ENCODE data around the gene MFSD6.
A peak's percentile ranks its signal among the peaks of the same experiment; 100 is the strongest.

MFSD6 gene

DNA sequence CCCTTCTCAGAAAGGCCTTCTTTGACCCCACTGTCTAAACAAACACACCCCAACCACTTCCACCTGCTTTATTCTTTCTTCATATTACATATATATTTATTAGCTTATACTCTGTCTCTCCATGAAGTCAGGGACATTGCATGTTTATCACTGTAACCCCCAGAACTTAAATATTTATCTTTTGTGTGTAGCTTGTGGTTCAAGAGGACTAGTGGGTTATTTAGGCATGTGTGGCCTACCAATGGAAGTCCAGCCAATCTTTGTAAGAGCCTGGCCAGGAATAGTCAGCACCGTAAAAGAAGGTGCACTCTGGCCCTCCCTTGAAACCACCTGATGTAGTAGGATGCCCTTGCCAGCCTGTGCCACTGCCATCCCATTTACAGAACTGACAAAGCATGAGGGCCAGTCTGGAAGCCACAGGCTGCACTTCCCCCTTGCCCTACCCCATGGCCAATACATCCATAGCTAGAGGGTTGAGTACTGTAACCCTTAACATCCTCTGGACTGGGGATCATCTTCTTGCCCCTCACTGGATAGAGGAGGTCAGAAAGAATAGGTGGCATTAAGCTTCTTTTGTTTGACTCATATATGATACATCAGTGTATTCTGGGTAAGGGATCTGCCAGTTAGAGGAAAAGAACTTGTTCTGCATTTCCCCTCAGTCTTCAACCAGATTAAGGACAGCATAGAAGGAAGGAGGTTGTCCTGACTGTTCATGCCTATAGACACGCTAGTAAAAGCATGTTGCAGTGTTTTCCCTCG lies 121.5 kb downstream of the MFSD6 start:
- H3K4me3 Mint-ChIP-seq, result no peak overlapping the region
- H3K27me3 Mint-ChIP-seq, result no peaks in the 10 kb centered on the region
- peaks cover 29 to 31% of the 10 kb centered on the region in 2 donors for H3K4me1 Mint-ChIP-seq (ENCODE audit: low read depth in 2 of 2)
- ATAC-seq (replicated peaks) (no peak), DNase-seq (no peak)
- peak overlapping the region in 1 of 2 donors; percentile 12 for H3K27ac Mint-ChIP-seq
- H3K36me3 Mint-ChIP-seq (ENCODE audit: insufficient read depth), result peaks cover 12% of the 10 kb centered on the region
- H3K9me3 Mint-ChIP-seq, result no peaks in the 10 kb centered on the region

DNA sequence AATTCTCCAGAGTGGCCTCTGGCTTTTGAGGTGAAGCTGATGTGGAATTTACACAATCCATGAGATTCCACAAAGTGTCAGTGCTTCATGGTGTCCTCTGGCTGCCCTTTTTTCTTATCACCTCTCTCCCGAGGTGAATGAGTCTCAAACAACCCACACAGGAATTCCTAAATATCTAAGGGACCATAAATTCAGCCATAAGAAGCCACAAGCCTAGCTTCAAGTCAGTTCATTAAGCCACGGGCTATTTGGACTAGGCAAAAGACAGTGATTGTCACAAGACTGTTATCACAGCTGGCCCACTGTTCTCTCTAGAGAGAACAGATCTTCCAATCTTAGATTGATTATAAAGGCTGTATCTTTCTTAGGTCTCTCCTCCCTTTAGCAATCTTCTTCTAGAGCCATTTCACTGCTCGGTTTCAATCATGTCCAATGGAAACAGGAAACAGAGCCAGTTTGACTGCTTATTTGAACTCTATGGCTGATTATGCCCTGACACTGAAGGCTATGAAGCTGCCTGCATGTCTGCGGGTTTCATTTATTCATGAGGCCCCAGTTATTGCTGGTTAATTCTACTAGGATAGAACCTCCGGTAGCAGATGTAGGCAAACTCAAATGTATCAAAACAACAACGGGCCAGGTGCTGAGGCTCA lies 122.2 kb downstream of the MFSD6 start:
- no peaks in the 10 kb centered on the region for H3K27me3 Mint-ChIP-seq
- H3K36me3 Mint-ChIP-seq (ENCODE audit: insufficient read depth), result peaks cover 12% of the 10 kb centered on the region
- H3K27ac Mint-ChIP-seq, result peak overlapping the region in 1 of 2 donors; percentile 12
- H3K4me3 Mint-ChIP-seq, result no peak overlapping the region
- H3K9me3 Mint-ChIP-seq, result no peaks in the 10 kb centered on the region
- ATAC-seq (replicated peaks) (no peak), DNase-seq (no peak)
- peaks cover 29 to 31% of the 10 kb centered on the region in 2 donors for H3K4me1 Mint-ChIP-seq (ENCODE audit: low read depth in 2 of 2)

DNA sequence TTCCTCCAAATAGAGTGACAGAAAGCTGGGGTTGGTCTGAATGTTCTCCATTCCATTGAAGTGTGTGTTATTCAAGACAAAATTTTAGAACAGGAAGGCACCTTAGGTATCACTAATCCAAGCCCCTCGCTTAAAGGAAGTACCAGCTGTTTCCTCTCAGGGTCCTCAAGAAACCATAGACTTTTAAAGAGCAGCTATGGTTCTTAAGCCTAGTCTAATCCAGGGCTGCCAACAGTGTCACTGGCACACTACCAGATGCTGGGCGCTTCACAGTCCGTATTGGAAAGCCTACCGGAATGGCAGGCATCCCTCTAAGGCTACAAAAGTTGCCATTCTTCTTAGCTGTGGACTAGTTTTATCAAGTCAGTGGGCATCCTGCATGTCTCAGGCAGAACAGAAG lies 124.4 kb downstream of the MFSD6 start:
- Mint-ChIP-seq H3K4me1 (ENCODE audit: low read depth in 2 of 2) (peaks cover 32 to 35% of the 10 kb centered on the region in 2 donors), H3K36me3 (ENCODE audit: insufficient read depth) (peaks cover 12% of the 10 kb centered on the region), H3K9me3 (no peaks in the 10 kb centered on the region), H3K27ac (peak overlapping the region; percentile 99), H3K4me3 (no peak overlapping the region), H3K27me3 (no peaks in the 10 kb centered on the region)
- ATAC-seq (replicated peaks) (no peak), DNase-seq (no peak)

DNA sequence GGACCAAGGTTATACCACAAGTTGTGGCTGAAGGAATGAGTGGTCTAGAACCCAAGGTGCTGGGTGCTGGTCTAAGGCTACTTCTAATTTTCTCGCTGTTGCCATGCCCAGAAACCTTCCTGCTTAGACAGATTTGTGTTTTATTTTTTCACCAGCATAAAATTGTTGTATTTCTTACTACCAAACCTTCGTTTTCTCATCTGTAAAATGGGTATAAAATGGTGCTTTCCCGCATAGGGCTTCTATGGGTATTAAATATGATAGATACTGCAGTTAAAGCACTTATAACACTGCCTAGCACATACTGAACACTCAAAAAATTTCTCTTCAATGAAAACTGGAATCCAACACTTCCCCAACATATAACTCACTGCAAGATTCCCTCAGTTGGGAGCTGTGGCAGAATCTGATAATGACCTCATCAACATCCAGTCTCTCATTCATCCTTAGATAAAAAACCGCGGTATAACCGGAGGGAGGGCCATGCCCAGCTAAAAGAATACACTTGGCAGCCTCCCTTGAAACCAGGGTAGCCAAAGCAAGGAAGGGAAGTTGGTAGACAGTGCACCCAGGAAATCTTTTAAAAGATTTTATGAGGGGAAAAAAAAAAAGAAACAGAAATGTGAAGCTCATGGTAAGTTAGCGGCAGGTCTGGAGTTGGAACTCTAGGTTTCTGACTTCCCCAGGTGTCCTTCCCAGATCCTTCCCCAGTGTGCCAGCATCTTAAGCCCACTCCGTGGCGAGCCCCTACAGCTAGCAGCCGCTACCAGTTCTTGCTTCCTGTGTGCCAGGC lies 125.2 kb downstream of the MFSD6 start:
- ATAC-seq (replicated peaks) (no peak), DNase-seq (no peak)
- H3K27ac Mint-ChIP-seq, result peak overlapping the region; percentile 99
- peaks cover 12% of the 10 kb centered on the region for H3K36me3 Mint-ChIP-seq (ENCODE audit: insufficient read depth)
- peak overlapping the region; percentile 89 to 95 for H3K4me3 Mint-ChIP-seq
- H3K9me3 Mint-ChIP-seq, result no peaks in the 10 kb centered on the region
- H3K27me3 Mint-ChIP-seq, result no peaks in the 10 kb centered on the region
- peaks cover 30 to 35% of the 10 kb centered on the region in 2 donors for H3K4me1 Mint-ChIP-seq (ENCODE audit: low read depth in 2 of 2)

DNA sequence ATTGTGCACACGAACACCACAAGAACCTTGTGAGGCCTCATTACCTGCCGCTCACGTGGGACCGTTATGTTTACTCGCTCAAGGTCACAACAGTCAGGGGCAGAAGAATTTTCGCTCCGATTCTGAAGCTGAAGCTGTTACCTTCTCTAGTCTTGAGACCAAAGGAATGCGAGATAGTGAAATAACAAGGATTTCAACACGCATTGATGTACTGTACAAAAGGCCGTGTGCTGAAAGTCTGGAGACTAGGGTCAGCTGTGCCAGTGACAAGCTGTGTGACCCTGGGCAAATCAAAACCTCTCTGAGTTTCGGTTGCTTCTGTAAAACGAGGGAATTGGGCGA lies 125.8 kb downstream of the MFSD6 start:
- peaks cover 0 to 4% of the 10 kb centered on the region in 2 donors for H3K9me3 Mint-ChIP-seq
- ATAC-seq (replicated peaks), result peak; percentile 65
- H3K27ac Mint-ChIP-seq, result peak overlapping the region; percentile 99
- no peaks in the 10 kb centered on the region for H3K27me3 Mint-ChIP-seq
- DNase-seq, result peak; percentile 41 to 48 (median 44)
- peaks cover 28 to 32% of the 10 kb centered on the region in 2 donors for H3K4me1 Mint-ChIP-seq (ENCODE audit: low read depth in 2 of 2)
- H3K36me3 Mint-ChIP-seq (ENCODE audit: insufficient read depth), result peaks cover 12% of the 10 kb centered on the region
- H3K4me3 Mint-ChIP-seq, result peak overlapping the region; percentile 89 to 95

DNA sequence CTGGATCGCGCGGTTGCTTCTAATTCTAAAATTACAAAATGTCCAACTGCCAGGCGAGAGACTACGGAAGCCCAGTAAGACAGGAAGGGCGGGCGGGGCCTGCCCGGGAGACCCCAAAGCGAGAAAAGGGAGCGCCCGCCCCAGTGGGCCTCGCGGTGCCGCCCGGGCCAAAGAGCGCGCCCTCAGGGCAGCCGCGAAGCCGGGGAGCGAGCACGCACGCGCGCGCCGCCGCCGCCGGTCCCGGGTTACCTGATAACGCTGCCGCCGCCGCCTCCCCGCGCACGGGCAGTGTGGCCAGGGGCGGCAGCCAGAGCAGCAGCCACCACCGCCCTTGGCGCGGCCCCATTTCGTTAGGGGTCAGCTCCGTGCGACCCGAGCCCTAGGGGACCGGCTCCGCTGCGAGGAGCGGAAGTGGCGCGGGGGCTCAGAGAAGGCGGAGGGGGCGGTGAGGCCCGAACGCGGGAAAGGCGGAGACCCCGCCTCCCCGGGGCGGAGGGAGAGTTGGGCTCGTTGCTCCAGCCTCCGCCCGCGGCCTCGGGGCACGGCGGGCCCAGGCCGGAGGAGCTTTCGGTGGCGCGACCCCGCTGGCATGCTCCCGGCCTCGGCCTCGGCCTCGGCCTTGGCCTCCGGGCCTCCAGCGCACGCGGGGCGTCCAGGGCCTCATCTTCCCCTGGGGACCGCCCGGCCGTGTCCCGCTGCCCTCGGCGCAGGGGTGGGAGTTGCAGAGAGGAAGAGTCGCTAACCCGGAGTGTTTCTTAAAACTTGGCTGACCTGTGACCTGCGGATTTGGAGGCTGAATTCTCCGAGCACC lies 126.4 kb downstream of the MFSD6 start, which contains the start of gene NEMP2:
TSS of gene NEMP2 (minus strand) at position 413 of the 811 bp plus-strand sequence. CDS start at position 346, 67 bp downstream.
- DNase-seq, result peak; percentile 72 to 83 (median 75)
- H3K36me3 Mint-ChIP-seq (ENCODE audit: insufficient read depth), result peaks cover 12% of the 10 kb centered on the region
- H3K9me3 Mint-ChIP-seq, result peaks cover under 1 to 6% of the 10 kb centered on the region in 2 donors
- peak; percentile 77 for ATAC-seq (replicated peaks)
- H3K4me3 Mint-ChIP-seq, result peak within 1 kb of the TSS; percentile 89 to 95
- H3K27ac Mint-ChIP-seq, result peak within 1 kb of the TSS; percentile 99
- H3K27me3 Mint-ChIP-seq, result no peaks in the 10 kb centered on the region
- H3K4me1 Mint-ChIP-seq (ENCODE audit: low read depth in 2 of 2), result peaks cover 25 to 27% of the 10 kb centered on the region in 2 donors

DNA sequence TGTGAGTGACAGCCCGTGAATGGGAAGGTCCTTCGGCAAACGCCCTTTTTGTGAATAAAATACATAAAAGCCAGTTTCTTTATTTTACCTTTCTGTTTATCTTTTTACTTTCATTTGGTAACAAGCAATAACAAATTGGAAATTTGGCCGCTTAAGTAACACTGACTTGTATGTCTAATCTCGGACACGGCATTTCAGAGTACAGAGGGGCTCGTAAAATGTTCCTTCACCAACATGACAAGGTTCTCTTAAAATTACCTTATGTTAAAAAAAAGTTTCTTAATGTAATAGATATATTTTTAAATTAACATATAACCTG lies 126.9 kb downstream of the MFSD6 start:
- H3K36me3 Mint-ChIP-seq (ENCODE audit: insufficient read depth), result peaks cover 13% of the 10 kb centered on the region
- no peaks in the 10 kb centered on the region for H3K27me3 Mint-ChIP-seq
- DNase-seq (no peak), ATAC-seq (replicated peaks) (no peak)
- peaks cover 6 to 8% of the 10 kb centered on the region in 2 donors for H3K9me3 Mint-ChIP-seq
- H3K4me1 Mint-ChIP-seq (ENCODE audit: low read depth in 2 of 2), result peaks cover 21 to 27% of the 10 kb centered on the region in 2 donors
- H3K27ac Mint-ChIP-seq, result peak overlapping the region; percentile 99
- peak overlapping the region; percentile 89 to 95 for H3K4me3 Mint-ChIP-seq

DNA sequence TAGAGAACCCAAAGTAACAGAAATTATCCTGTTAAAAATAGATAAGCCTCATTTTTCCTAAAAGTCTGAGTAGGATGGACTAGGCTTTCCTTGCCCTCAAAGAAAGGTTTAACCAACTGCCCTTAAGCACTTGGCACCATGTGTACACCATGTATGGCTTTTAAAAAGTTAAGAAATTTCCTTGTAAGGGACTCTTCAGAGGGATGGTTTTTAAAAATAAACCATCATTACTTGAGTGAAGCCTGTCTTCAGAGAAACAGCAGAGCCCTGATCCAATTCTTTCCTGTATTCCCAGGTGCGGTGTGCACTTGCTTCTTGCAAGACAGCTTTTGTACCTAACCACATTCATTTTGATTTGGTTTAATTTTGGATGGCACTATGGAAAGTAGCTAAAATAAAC lies 127.4 kb downstream of the MFSD6 start:
- Mint-ChIP-seq H3K27me3 (no peaks in the 10 kb centered on the region), H3K4me3 (peak overlapping the region; percentile 89 to 95), H3K9me3 (peaks cover 9 to 11% of the 10 kb centered on the region in 2 donors), H3K4me1 (ENCODE audit: low read depth in 2 of 2) (peaks cover 21 to 25% of the 10 kb centered on the region in 2 donors), H3K36me3 (ENCODE audit: insufficient read depth) (peaks cover 17% of the 10 kb centered on the region), H3K27ac (peak overlapping the region; percentile 99)
- DNase-seq, result no peak
- no peak for ATAC-seq (replicated peaks)

DNA sequence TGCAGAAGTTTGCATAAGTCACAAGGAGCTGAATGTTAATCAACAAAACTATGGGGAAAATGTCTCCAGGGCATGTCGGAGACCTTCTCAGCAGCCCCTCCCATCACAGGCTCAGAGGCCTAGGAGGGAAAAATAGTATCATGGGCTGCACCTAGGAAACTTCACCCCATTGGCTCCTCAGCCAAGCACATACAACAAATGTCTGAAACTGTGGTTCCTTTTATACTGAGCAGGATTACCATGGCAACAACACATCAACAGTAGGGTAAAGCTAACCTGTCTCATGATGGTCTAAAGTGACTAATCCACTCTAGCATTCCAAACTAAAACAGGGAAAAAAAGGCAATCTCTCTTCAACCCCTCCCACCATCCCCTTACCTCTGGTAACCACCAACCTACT lies 129.6 kb downstream of the MFSD6 start:
- no peak for DNase-seq
- peaks cover 18 to 31% of the 10 kb centered on the region in 2 donors for H3K9me3 Mint-ChIP-seq
- H3K27ac Mint-ChIP-seq, result peak overlapping the region in 1 of 2 donors; percentile 82
- peaks cover 17 to 24% of the 10 kb centered on the region in 2 donors for H3K4me1 Mint-ChIP-seq (ENCODE audit: low read depth in 2 of 2)
- no peaks in the 10 kb centered on the region for H3K27me3 Mint-ChIP-seq
- no peak for ATAC-seq (replicated peaks)
- peaks cover 17% of the 10 kb centered on the region for H3K36me3 Mint-ChIP-seq (ENCODE audit: insufficient read depth)
- H3K4me3 Mint-ChIP-seq, result no peak overlapping the region

DNA sequence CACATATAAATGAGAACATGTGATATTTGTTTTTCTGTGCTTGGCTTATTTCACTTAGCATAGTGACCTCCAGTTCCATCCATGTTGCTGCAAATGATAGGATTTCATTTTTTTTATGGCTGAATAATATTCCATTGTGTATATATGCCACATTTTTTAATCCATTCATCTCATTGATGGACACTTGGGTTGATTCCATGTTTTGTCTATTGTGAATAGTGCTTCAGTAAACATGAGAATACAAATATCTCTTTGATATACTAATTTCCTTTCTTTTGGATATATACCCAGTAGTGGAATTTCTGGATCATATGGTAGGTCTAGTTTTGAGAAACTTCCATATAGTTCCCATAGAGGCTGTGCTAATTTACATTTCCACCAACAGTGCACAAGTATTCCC lies 130.0 kb downstream of the MFSD6 start:
- Mint-ChIP-seq H3K27ac (peak overlapping the region in 1 of 2 donors; percentile 82), H3K4me1 (ENCODE audit: low read depth in 2 of 2) (peaks cover 15 to 22% of the 10 kb centered on the region in 2 donors), H3K4me3 (no peak overlapping the region), H3K36me3 (ENCODE audit: insufficient read depth) (peaks cover 17% of the 10 kb centered on the region), H3K27me3 (no peaks in the 10 kb centered on the region), H3K9me3 (peaks cover 18 to 31% of the 10 kb centered on the region in 2 donors)
- ATAC-seq (replicated peaks) (no peak), DNase-seq (no peak)

DNA sequence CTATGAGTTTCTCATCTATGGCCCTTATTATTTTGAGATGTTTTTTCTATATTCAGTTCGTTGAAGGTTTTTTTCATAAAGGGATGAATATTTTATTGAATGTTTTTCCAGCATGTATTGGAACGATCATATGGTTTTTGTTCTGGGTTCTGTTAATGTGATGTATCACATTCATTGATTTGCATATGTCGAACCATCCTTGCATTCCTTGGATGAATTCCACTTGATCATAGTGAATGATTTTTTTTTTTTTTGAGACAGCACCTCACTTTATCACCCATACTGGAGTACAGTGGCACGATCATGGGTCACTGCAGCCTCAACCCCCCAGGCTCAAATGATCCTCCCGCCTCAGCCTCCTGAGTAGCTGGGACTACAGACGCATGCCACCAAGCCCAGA lies 131.9 kb downstream of the MFSD6 start:
- Mint-ChIP-seq H3K27me3 (no peaks in the 10 kb centered on the region), H3K4me1 (ENCODE audit: low read depth in 2 of 2) (peaks cover 7 to 13% of the 10 kb centered on the region in 2 donors), H3K9me3 (peaks cover 18 to 31% of the 10 kb centered on the region in 2 donors), H3K27ac (no peak overlapping the region), H3K36me3 (ENCODE audit: insufficient read depth) (peaks cover 5% of the 10 kb centered on the region), H3K4me3 (no peak overlapping the region)
- DNase-seq (no peak), ATAC-seq (replicated peaks) (no peak)

DNA sequence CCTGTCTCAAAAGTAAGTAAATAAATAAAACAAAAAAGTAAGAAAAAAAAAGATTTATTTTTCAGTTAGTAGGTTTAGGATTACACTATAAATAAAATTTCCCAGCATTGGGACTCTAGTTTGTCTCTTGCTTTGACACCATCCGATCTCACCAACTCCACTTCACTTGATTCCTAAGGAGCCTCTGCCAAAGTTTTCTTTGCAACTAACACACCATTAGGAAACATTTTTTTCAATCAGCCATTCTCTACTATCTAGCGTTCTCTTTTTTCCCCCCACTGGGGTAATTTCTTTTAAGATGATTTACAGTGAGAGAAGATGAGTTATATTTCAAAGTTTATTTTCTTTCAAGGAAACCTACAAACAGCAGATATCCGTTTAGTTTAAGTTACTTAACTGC lies 136.9 kb downstream of the MFSD6 start:
- H3K36me3 Mint-ChIP-seq (ENCODE audit: insufficient read depth), result peaks cover 4% of the 10 kb centered on the region
- no peak overlapping the region for H3K4me3 Mint-ChIP-seq
- peaks cover 0 to 4% of the 10 kb centered on the region in 2 donors for H3K4me1 Mint-ChIP-seq (ENCODE audit: low read depth in 2 of 2)
- peaks cover 10 to 24% of the 10 kb centered on the region in 2 donors for H3K9me3 Mint-ChIP-seq
- ATAC-seq (replicated peaks), result no peak
- DNase-seq, result no peak
- H3K27ac Mint-ChIP-seq, result no peak overlapping the region
- H3K27me3 Mint-ChIP-seq, result no peaks in the 10 kb centered on the region
